ENCODE results near the gene CABLES1.
"Not testable (repeated sequence)": the region's sequence is repeated elsewhere in the genome, so short reads cannot be mapped to it uniquely, and the experiment has no call there.

CABLES1 gene

GRCh38 chr18:23102493-23103261 lies 32.6 kb upstream of the CABLES1 start:
- H3K36me3 ChIP-seq (ENCODE audit: insufficient read depth, low read length) = no peaks in the 10 kb centered on the region
- no peak overlapping the region for H3K9ac ChIP-seq (ENCODE audit: low read depth, low read length)
- H3K9me3 ChIP-seq (ENCODE audit: control insufficient read depth, insufficient read depth, low read length) = no peaks in the 10 kb centered on the region
- H3K4me1 ChIP-seq (ENCODE audit: insufficient read depth, low read length) = peaks cover 17% of the 10 kb centered on the region

GRCh38 chr18:23103449-23103848 lies 31.8 kb upstream of the CABLES1 start:
- Histone ChIP-seq H3K36me3 (ENCODE audit: insufficient read depth, low read length) (no peaks in the 10 kb centered on the region), H3K4me1 (ENCODE audit: insufficient read depth, low read length) (peaks cover 19% of the 10 kb centered on the region), H3K9ac (ENCODE audit: low read depth, low read length) (no peak overlapping the region), H3K9me3 (ENCODE audit: control insufficient read depth, insufficient read depth, low read length) (no peaks in the 10 kb centered on the region)

GRCh38 chr18:23105030-23105429 lies 30.3 kb upstream of the CABLES1 start:
- H3K9me3 ChIP-seq (ENCODE audit: control insufficient read depth, insufficient read depth, low read length) = no peaks in the 10 kb centered on the region
- H3K9ac ChIP-seq (ENCODE audit: low read depth, low read length) = no peak overlapping the region
- H3K4me1 ChIP-seq (ENCODE audit: insufficient read depth, low read length) = peaks cover 19% of the 10 kb centered on the region
- H3K36me3 ChIP-seq (ENCODE audit: insufficient read depth, low read length) = no peaks in the 10 kb centered on the region

GRCh38 chr18:23105581-23106219 lies 29.6 kb upstream of the CABLES1 start:
- H3K9me3 ChIP-seq (ENCODE audit: control insufficient read depth, insufficient read depth, low read length) = no peaks in the 10 kb centered on the region
- no peaks in the 10 kb centered on the region for H3K36me3 ChIP-seq (ENCODE audit: insufficient read depth, low read length)
- peaks cover 19% of the 10 kb centered on the region for H3K4me1 ChIP-seq (ENCODE audit: insufficient read depth, low read length)
- no peak overlapping the region for H3K9ac ChIP-seq (ENCODE audit: low read depth, low read length)

- no peaks in the 10 kb centered on the region for H3K9me3 ChIP-seq (ENCODE audit: control insufficient read depth, insufficient read depth, low read length)
- no peaks in the 10 kb centered on the region for H3K36me3 ChIP-seq (ENCODE audit: insufficient read depth, low read length)
- peaks cover 19% of the 10 kb centered on the region for H3K4me1 ChIP-seq (ENCODE audit: insufficient read depth, low read length)
- H3K9ac ChIP-seq (ENCODE audit: low read depth, low read length) = no peak overlapping the region; the same call in 1 of the 2 replicates
These were observed 28.7 kb upstream of the CABLES1 start for GRCh38 chr18:23106575-23106974.

GRCh38 chr18:23107718-23108117 lies 27.6 kb upstream of the CABLES1 start:
- Histone ChIP-seq H3K4me1 (ENCODE audit: insufficient read depth, low read length) (peaks cover 19% of the 10 kb centered on the region), H3K36me3 (ENCODE audit: insufficient read depth, low read length) (no peaks in the 10 kb centered on the region), H3K9me3 (ENCODE audit: control insufficient read depth, insufficient read depth, low read length) (no peaks in the 10 kb centered on the region), H3K9ac (ENCODE audit: low read depth, low read length) (no peak overlapping the region)

GRCh38 chr18:23108496-23108895 lies 26.8 kb upstream of the CABLES1 start:
- no peaks in the 10 kb centered on the region for H3K36me3 ChIP-seq (ENCODE audit: insufficient read depth, low read length)
- no peak overlapping the region for H3K9ac ChIP-seq (ENCODE audit: low read depth, low read length)
- peaks cover 20% of the 10 kb centered on the region for H3K4me1 ChIP-seq (ENCODE audit: insufficient read depth, low read length)
- no peaks in the 10 kb centered on the region for H3K9me3 ChIP-seq (ENCODE audit: control insufficient read depth, insufficient read depth, low read length)

GRCh38 chr18:23109163-23109562 lies 26.1 kb upstream of the CABLES1 start:
- H3K36me3 ChIP-seq (ENCODE audit: insufficient read depth, low read length); H3K9me3 ChIP-seq (ENCODE audit: control insufficient read depth, insufficient read depth, low read length); H3K9ac ChIP-seq (ENCODE audit: low read depth, low read length): not testable (repeated sequence)
- peaks cover 27% of the 10 kb centered on the region for H3K4me1 ChIP-seq (ENCODE audit: insufficient read depth, low read length)

GRCh38 chr18:23113576-23113975 lies 21.7 kb upstream of the CABLES1 start:
- Histone ChIP-seq H3K9me3 (ENCODE audit: control insufficient read depth, insufficient read depth, low read length) (no peaks in the 10 kb centered on the region), H3K9ac (ENCODE audit: low read depth, low read length) (no peak overlapping the region), H3K36me3 (ENCODE audit: insufficient read depth, low read length) (no peaks in the 10 kb centered on the region), H3K4me1 (ENCODE audit: insufficient read depth, low read length) (peaks cover 17% of the 10 kb centered on the region)

GRCh38 chr18:23114171-23114881 lies 21.0 kb upstream of the CABLES1 start:
- no peaks in the 10 kb centered on the region for H3K9me3 ChIP-seq (ENCODE audit: control insufficient read depth, insufficient read depth, low read length)
- H3K36me3 ChIP-seq (ENCODE audit: insufficient read depth, low read length) = no peaks in the 10 kb centered on the region
- peaks cover 17% of the 10 kb centered on the region for H3K4me1 ChIP-seq (ENCODE audit: insufficient read depth, low read length)
- H3K9ac ChIP-seq (ENCODE audit: low read depth, low read length) = no peak overlapping the region

GRCh38 chr18:23114911-23115310 lies 20.4 kb upstream of the CABLES1 start:
- no peaks in the 10 kb centered on the region for H3K9me3 ChIP-seq (ENCODE audit: control insufficient read depth, insufficient read depth, low read length)
- H3K9ac ChIP-seq (ENCODE audit: low read depth, low read length) = no peak overlapping the region
- peaks cover 17% of the 10 kb centered on the region for H3K4me1 ChIP-seq (ENCODE audit: insufficient read depth, low read length)
- H3K36me3 ChIP-seq (ENCODE audit: insufficient read depth, low read length) = no peaks in the 10 kb centered on the region

- no peak overlapping the region for H3K9ac ChIP-seq (ENCODE audit: low read depth, low read length)
These were observed 19.6 kb upstream of the CABLES1 start for GRCh38 chr18:23115683-23116096.

GRCh38 chr18:23121133-23121532 lies 14.2 kb upstream of the CABLES1 start:
- Histone ChIP-seq H3K9me3 (ENCODE audit: control insufficient read depth, insufficient read depth, low read length) (no peaks in the 10 kb centered on the region), H3K9ac (ENCODE audit: low read depth, low read length) (no peak overlapping the region), H3K36me3 (ENCODE audit: insufficient read depth, low read length) (no peaks in the 10 kb centered on the region), H3K4me1 (ENCODE audit: insufficient read depth, low read length) (peaks cover 8% of the 10 kb centered on the region; the same call in 1 of the 2 replicates)

More at GRCh38 chr18:23115683-23116096, 19.6 kb upstream of the CABLES1 start:
- Histone ChIP-seq H3K4me1 (ENCODE audit: insufficient read depth, low read length) (peaks cover 17% of the 10 kb centered on the region), H3K36me3 (ENCODE audit: insufficient read depth, low read length) (no peaks in the 10 kb centered on the region), H3K9me3 (ENCODE audit: control insufficient read depth, insufficient read depth, low read length) (no peaks in the 10 kb centered on the region)

GRCh38 chr18:23122334-23123229 lies 12.7 kb upstream of the CABLES1 start:
- H3K4me1 ChIP-seq (ENCODE audit: insufficient read depth, low read length) = peaks cover 8% of the 10 kb centered on the region; the same call in 1 of the 2 replicates
- no peaks in the 10 kb centered on the region for H3K36me3 ChIP-seq (ENCODE audit: insufficient read depth, low read length)
- H3K9ac ChIP-seq (ENCODE audit: low read depth, low read length) = no peak overlapping the region
- no peaks in the 10 kb centered on the region for H3K9me3 ChIP-seq (ENCODE audit: control insufficient read depth, insufficient read depth, low read length)
